ENCODE measurements around the gene CHD8. TPM values are rescaled to one million over a fixed set of nuclear protein-coding genes. Genes with fewer than 3 reads are reported as not detected.

Gene CHD8
- total and polyA plus RNA-seq, 2 donors (not counting 3 experiments of a cell fraction or from before 2014, with no cell fraction given), result 52.3 to 94.3 TPM

DNA sequence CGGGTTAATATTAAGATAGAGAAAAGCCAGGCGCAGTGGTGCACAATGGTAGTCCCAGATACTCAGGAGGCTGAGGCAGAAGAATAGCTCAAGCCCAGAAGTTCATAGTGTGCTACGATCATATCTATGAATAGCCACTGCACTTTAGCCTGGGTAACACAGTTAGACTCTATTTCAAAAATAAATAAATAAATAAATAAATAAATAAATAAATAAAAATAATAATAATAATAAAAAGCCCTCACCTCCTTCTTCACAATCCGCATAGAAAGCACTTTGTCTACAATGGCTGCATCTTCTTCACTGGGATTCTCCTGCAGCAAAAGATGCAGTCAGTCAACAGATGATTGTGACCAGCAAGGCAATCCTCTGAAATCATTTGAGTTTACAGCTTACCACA is 40.6 kb downstream of the CHD8 start:
- no peaks in the 10 kb centered on the region for H3K27me3 ChIP-seq (ENCODE audit: control insufficient read depth in 2 of 2, insufficient read depth in 2 of 2, low read length in 2 of 2)
- CTCF ChIA-PET, result interaction anchor here (0.6 kb wide), 1 partner anchor 1645 kb away, joined by 3 read pairs; no protein-coding TSS in a partner anchor

More for the DNA sequence above, 40.6 kb downstream of the CHD8 start:
- Histone ChIP-seq H2AFZ (ENCODE audit: low read depth, low read length) (no peak overlapping the region), H3K9ac (replicated peaks; ENCODE audit: extremely low read depth, insufficient read depth, low read length) (no peak overlapping the region), H3K4me3 (replicated peaks in 1 of 3; ENCODE audit: insufficient read depth in 1 of 3, low read depth in 1 of 3, low read length in 3 of 3) (no peak overlapping the region), H3K4me2 (ENCODE audit: insufficient read depth, low read length) (no peak overlapping the region), H3K27ac (ENCODE audit: insufficient read depth, low read depth, low read length) (no peak overlapping the region), H3K9me3 (replicated peaks; ENCODE audit: control insufficient read depth, insufficient read depth, low read length) (no peaks in the 10 kb centered on the region), H3K9me1 (replicated peaks; ENCODE audit: control insufficient read depth, extremely low read depth, insufficient read depth, low read length) (no peaks in the 10 kb centered on the region), H3K4me1 (ENCODE audit: control insufficient read depth, extremely low read depth, insufficient read depth, low read length) (no peaks in the 10 kb centered on the region), H3K79me2 (ENCODE audit: control insufficient read depth, insufficient read depth, low read length) (no peaks in the 10 kb centered on the region), H3K36me3 (ENCODE audit: control insufficient read depth in 2 of 2, extremely low read depth in 1 of 2, insufficient read depth in 2 of 2, low read length in 2 of 2) (peaks cover 25% of the 10 kb centered on the region in 2 experiments), H4K20me1 (replicated peaks; ENCODE audit: control insufficient read depth, extremely low read depth, insufficient read depth, low read length) (no peaks in the 10 kb centered on the region)
- POLR2A ChIA-PET, result interaction anchor here (1.0 kb wide), 1 partner anchor 15 kb away, joined by 4 read pairs; no protein-coding TSS in a partner anchor
- TF ChIP-seq POLR2AphosphoS5 (IDR thresholded peaks at IDR 0.05; ENCODE audit: insufficient read depth, low read depth, low read length), result no peak
- TF ChIP-seq POLR2A (IDR thresholded peaks at IDR 0.05; ENCODE audit: low read depth, low read length), result no peak
- no peak for TF ChIP-seq FOS (IDR thresholded peaks at IDR 0.05; ENCODE audit: borderline replicate concordance, insufficient read depth, low read length)
- TF ChIP-seq MAX (IDR thresholded peaks at IDR 0.05; ENCODE audit: insufficient read depth, insufficient read length), result no peak
- TF ChIP-seq MYC (IDR thresholded peaks at IDR 0.05; ENCODE audit: low read depth, low read length), result no peak
- no peak for TF ChIP-seq EZH2 (IDR thresholded peaks at IDR 0.05; ENCODE audit: borderline replicate concordance, low read depth, low read length, severe bottlenecking)
- no peak for TF ChIP-seq JUN (IDR thresholded peaks at IDR 0.05; ENCODE audit: borderline replicate concordance, insufficient read depth, insufficient read length, low read depth)
- no peak for TF ChIP-seq GATA2 (IDR thresholded peaks at IDR 0.05; ENCODE audit: insufficient read depth, insufficient read length, low read depth, low read length)
- no peak for TF ChIP-seq CTCF (IDR thresholded peaks at IDR 0.05; ENCODE audit: extremely low read depth in 1 of 2, insufficient read depth in 1 of 2, low read depth in 1 of 2, low read length in 2 of 2)
- DNase-seq (ENCODE audit: low read depth, low spot score) (no peak), FAIRE-seq (no peak)
- dilution Hi-C loops (cut with MboI; ENCODE audit: extremely low pct_ligation_motif_present, low sequenced_read_pairs), result no loop called here
- intact Hi-C loops (cut with micrococcal nuclease), result loop anchor here (10.0 kb wide), 1 partner anchor 61 kb away; no protein-coding TSS in a partner anchor
- BruUV-seq (replicated peaks), result no TSS peak

All from endothelial cell of umbilical vein (primary cell).